Adipocyte (in vitro differentiated cells): Measurements from ENCODE around the gene POPDC3.
"Not testable (repeated sequence)": the region's sequence is repeated elsewhere in the genome, so short reads cannot be mapped to it uniquely, and the experiment has no call there.

Experiments used
- DNase-seq: peaks from one replicate; pipeline ENCODE4 v3.0.0-alpha.2; 2015; ENCODE audit warnings: low read depth
- H3K27me3 ChIP-seq: replicated peaks from 2 replicates; pipeline ENCODE4 v1.7.0; 2013; ENCODE audit warnings: mild to moderate bottlenecking, low read length, moderate library complexity; ENCODE audit not compliant: control insufficient read depth, insufficient read depth
- H3K36me3 ChIP-seq: 2 replicates; pipeline ENCODE4 v1.7.0; 2013; ENCODE audit warnings: low read length, mild to moderate bottlenecking, moderate library complexity; ENCODE audit not compliant: control insufficient read depth, insufficient read depth, severe bottlenecking
- H3K4me1 ChIP-seq: 2 replicates; pipeline ENCODE4 v1.7.0; 2013; ENCODE audit warnings: mild to moderate bottlenecking, low read length, moderate library complexity; ENCODE audit not compliant: control insufficient read depth, insufficient read depth
- H3K4me3 ChIP-seq: 2 replicates; pipeline ENCODE4 v1.7.0; 2013; ENCODE audit warnings: mild to moderate bottlenecking, low read length, moderate library complexity
- H3K9ac ChIP-seq: 2 replicates; pipeline ENCODE4 v1.7.0; 2013; ENCODE audit warnings: mild to moderate bottlenecking, low read length, moderate library complexity
- H3K9me3 ChIP-seq: 2 replicates; pipeline ENCODE4 v1.7.0; 2013; ENCODE audit warnings: mild to moderate bottlenecking, low read length, moderate library complexity; ENCODE audit not compliant: control insufficient read depth

POPDC3 gene

GRCh38 chr6:105179244-105180065, at the start of gene POPDC3:
TSS of gene POPDC3 (minus strand) at chr6:105180014. CDS start at chr6:105161909, 18,105 bp downstream.
- Histone ChIP-seq H3K9me3 (peaks cover 5% of the 10 kb centered on the region), H3K4me1 (peaks cover 12% of the 10 kb centered on the region), H3K27me3 (no peaks in the 10 kb centered on the region), H3K9ac (peak within 1 kb of the TSS; percentile 88), H3K36me3 (no peaks in the 10 kb centered on the region), H3K4me3 (peak within 1 kb of the TSS; percentile 87)
- DNase-seq, result peak; percentile 67

GRCh38 chr6:105227295-105227767, 47.5 kb upstream of the POPDC3 start:
- Histone ChIP-seq H3K27me3 (peaks cover 18% of the 10 kb centered on the region), H3K4me3 (no peak overlapping the region), H3K36me3 (no peaks in the 10 kb centered on the region), H3K9ac (no peak overlapping the region), H3K4me1 (peaks cover 6% of the 10 kb centered on the region), H3K9me3 (peaks cover 10% of the 10 kb centered on the region)
- no peak for DNase-seq

GRCh38 chr6:105226598-105227294, 46.9 kb upstream of the POPDC3 start:
- peaks cover 6% of the 10 kb centered on the region for H3K4me1 ChIP-seq
- H3K9me3 ChIP-seq, result peaks cover 7% of the 10 kb centered on the region
- peaks cover 18% of the 10 kb centered on the region for H3K27me3 ChIP-seq
- no peak overlapping the region for H3K9ac ChIP-seq
- no peak for DNase-seq
- H3K4me3 ChIP-seq, result no peak overlapping the region
- no peaks in the 10 kb centered on the region for H3K36me3 ChIP-seq

- no peak overlapping the region for H3K9ac ChIP-seq
- DNase-seq, result no peak
- H3K27me3 ChIP-seq, result peaks cover 18% of the 10 kb centered on the region
- H3K4me3 ChIP-seq, result no peak overlapping the region
- H3K36me3 ChIP-seq, result no peaks in the 10 kb centered on the region
- H3K9me3 ChIP-seq, result no peaks in the 10 kb centered on the region
- H3K4me1 ChIP-seq, result peaks cover 6% of the 10 kb centered on the region
Observed at GRCh38 chr6:105223242-105223641, 43.4 kb upstream of the POPDC3 start.

- not testable (repeated sequence) for H3K9me3 ChIP-seq, DNase-seq, H3K4me1 ChIP-seq, H3K4me3 ChIP-seq, H3K36me3 ChIP-seq, H3K9ac ChIP-seq
- H3K27me3 ChIP-seq, result peaks cover 18% of the 10 kb centered on the region
Observed at GRCh38 chr6:105221219-105221618, 41.4 kb upstream of the POPDC3 start.

- no peak overlapping the region for H3K9ac ChIP-seq
- DNase-seq, result no peak
- H3K36me3 ChIP-seq, result no peaks in the 10 kb centered on the region
- H3K27me3 ChIP-seq, result peaks cover 11% of the 10 kb centered on the region
- H3K4me3 ChIP-seq, result no peak overlapping the region
- H3K9me3 ChIP-seq, result no peaks in the 10 kb centered on the region
- no peaks in the 10 kb centered on the region for H3K4me1 ChIP-seq
Observed at GRCh38 chr6:105220186-105220585, 40.4 kb upstream of the POPDC3 start.

GRCh38 chr6:105219218-105219617, 39.4 kb upstream of the POPDC3 start:
- not testable (repeated sequence) for DNase-seq, H3K36me3 ChIP-seq, H3K4me1 ChIP-seq, H3K9me3 ChIP-seq, H3K4me3 ChIP-seq, H3K27me3 ChIP-seq, H3K9ac ChIP-seq

GRCh38 chr6:105215506-105215905, 35.7 kb upstream of the POPDC3 start:
- Histone ChIP-seq H3K9me3 (no peaks in the 10 kb centered on the region), H3K9ac (no peak overlapping the region), H3K4me3 (no peak overlapping the region), H3K27me3 (no peaks in the 10 kb centered on the region), H3K4me1 (peaks cover 7% of the 10 kb centered on the region), H3K36me3 (no peaks in the 10 kb centered on the region)
- no peak for DNase-seq

- Histone ChIP-seq H3K4me3 (no peak overlapping the region), H3K9me3 (no peaks in the 10 kb centered on the region), H3K36me3 (no peaks in the 10 kb centered on the region), H3K27me3 (no peaks in the 10 kb centered on the region), H3K9ac (no peak overlapping the region), H3K4me1 (peaks cover 16% of the 10 kb centered on the region)
- no peak for DNase-seq
Observed at GRCh38 chr6:105214668-105215067, 34.9 kb upstream of the POPDC3 start.

- H3K9ac ChIP-seq, result no peak overlapping the region
- H3K9me3 ChIP-seq, result no peaks in the 10 kb centered on the region
- peaks cover 21% of the 10 kb centered on the region for H3K4me1 ChIP-seq
- DNase-seq, result no peak
- no peaks in the 10 kb centered on the region for H3K27me3 ChIP-seq
- no peak overlapping the region for H3K4me3 ChIP-seq
- no peaks in the 10 kb centered on the region for H3K36me3 ChIP-seq
Observed at GRCh38 chr6:105213272-105213671, 33.5 kb upstream of the POPDC3 start.

GRCh38 chr6:105212587-105212986, 32.8 kb upstream of the POPDC3 start:
- Histone ChIP-seq H3K9me3 (no peaks in the 10 kb centered on the region), H3K4me1 (peaks cover 21% of the 10 kb centered on the region), H3K27me3 (no peaks in the 10 kb centered on the region), H3K4me3 (no peak overlapping the region), H3K9ac (no peak overlapping the region), H3K36me3 (no peaks in the 10 kb centered on the region)
- no peak for DNase-seq
